Hematopoietic multipotent progenitor cell treated with erythropoietin and hydrocortisone succinate and interleukin-3 and kit ligand, for 17 days (in vitro differentiated cells): ENCODE data around the gene ZRANB3.
"Not testable (repeated sequence)": the region's sequence is repeated elsewhere in the genome, so short reads cannot be mapped to it uniquely, and the experiment has no call there.

Experiments
- DNase-seq: peaks from one replicate; pipeline ENCODE4 v3.0.0-alpha.2; 2015; ENCODE audit warnings: low spot score

Gene ZRANB3

DNA sequence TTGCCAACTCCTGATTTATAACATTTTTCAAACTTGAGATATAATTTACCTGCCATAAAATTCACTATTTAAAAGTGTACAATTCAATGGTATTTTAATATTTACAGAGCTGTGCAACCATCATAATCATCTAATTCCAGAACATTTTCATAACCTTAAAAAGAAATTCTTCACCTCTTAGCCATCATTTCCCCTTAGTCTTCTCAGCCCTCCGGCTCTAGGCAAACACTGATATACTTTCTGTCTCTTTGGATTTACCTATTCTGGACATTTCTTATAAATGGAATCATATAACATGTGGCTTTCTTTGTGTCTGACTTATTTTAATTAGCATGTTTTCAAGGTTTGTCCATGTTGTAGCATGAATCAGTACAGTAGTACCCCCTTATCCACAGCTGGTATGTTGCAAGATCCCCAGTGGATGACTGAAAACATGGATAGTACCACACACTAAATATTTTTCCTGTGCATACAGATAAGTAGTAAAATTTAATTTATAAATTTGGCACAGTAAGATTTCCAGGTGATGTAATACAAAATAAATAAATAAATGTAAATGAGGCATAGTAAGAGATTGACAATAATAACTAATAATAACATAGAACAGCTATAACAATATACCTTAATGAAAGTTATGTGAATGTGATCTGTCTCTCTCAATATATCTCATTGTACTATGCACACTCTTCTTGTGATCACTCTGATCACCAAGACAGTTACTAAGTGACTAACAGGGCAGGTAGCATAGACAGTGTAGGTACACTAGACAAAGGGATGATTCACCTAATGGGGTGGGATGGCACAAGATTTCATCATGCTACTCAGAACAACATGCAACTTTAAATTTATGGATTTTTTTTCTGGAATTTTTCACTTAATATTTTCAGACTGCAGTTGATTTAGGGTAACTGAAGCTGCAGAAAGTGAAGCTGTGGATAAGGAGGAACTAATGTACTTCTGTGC is 405.8 kb downstream of the ZRANB3 start:
- no peak for DNase-seq

DNA sequence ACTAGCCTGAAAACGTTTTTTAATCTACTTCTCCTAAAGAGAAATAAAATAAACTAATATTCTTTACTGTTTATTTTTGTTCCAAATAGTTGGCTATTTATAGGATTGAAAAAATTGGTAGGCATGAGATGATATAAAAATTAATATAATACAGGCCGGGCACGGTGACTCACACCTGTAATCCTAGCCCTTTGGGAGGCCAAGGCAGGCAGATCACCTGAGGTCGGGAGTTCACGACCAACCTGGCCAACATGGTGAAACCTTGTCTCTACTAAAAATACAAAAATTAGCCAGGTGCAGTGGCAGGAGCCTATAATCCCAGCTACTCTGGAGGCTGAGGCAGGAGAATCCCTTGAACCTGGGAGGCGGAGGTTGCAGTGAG is 409.4 kb downstream of the ZRANB3 start:
- not testable (repeated sequence) for DNase-seq

DNA sequence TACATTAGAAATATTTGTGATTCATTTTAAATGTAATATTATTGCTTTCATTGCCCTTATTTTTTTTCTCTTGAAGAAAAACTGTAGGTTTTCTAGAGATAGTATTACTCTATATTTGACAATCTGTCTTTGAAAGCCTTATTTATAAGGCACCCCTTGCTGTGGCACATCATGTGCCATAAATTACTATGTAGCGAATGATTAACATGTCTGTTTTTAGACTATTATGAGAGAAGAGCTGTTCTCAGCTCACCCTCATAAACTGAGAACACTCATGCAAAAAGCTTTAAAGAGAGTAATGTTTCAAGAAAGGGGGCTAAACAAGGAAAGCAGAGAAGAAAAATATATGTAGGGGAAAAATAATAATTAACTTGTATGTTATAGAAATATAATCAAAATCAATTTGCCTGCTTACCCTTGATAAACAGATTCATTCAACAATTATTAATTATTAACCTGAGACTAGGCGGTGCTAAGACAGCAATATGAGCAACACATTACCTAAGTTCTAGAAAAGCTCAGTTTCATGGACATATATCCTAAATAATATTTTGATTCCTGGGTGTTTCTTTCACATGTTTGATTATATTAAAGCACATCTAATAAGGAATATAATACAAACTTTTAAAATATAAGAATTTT is 409.9 kb downstream of the ZRANB3 start:
- no peak for DNase-seq

DNA sequence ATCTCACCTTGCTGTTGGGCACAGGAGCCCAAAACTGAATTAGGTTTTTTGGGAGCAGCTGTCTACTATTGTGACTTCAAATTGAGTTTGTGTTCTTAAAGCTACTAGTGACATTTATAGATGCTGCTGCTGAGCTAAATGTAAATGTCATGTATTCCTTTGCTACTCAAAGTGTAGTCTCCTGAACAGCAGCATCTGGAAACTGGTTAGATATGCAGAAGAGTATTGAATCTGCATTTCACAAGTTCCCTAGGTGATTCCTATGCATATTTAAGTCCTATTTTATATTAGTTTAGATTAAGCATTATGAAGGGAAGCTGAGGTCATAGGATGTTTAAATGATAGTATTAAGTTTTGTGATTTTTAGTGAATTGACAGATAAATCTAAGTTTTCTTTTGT is 411.4 kb downstream of the ZRANB3 start:
- no peak for DNase-seq

DNA sequence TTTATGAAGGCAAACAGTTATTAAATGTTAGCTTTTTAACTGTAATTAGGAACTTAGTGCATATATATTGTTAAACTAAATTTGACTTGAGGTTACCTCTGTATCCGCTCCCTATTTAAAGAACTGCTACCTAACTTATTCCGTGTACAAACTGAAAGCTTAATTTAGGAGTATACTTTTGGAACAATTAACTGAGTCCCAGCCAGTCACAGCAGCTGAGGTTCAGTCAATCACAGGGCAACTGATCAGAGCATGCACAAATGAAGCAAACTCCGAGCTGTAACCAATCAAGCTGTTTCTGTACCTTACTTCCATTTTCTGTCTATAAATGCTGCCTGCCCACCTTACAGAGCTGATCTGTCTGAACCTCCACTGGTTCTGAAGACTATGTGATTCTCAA is 417.7 kb downstream of the ZRANB3 start:
- no peak for DNase-seq

DNA sequence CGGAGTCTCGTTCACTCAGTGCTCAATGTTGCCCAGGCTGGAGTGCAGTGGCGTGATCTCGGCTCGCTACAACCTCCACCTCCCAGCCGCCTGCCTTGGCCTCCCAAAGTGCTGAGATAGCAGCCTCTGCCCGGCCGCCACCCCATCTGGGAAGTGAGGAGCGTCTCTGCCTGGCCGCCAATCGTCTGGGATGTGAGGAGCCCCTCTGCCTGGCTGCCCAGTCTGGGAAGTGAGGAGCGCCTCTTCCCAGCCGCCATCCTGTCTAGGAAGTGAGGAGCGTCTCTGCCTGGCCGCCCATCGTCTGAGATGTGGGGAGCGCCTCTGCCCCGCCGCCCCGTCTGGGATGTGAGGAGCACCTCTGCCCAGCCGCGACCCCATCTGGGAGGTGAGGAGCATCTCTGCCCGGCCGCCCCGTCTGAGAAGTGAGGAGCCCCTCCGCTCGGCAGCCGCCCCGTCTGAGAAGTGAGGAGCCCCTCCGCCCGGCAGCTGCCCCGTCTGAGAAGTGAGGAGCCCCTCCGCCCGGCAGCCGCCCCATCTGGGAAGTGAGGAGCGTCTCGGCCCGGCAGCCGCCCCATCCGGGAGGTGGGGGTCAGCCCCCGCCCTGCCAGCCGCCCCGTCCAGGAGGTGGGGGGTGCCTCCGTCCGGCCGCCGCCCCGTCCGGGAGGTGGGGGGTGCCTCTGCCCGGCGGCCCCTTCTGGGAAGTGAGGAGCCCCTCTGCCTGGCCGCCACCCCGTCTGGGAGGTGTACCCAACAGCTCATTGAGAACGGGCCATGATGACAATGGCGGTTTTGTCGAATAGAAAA is 425.3 kb downstream of the ZRANB3 start:
- not testable (repeated sequence) for DNase-seq

DNA sequence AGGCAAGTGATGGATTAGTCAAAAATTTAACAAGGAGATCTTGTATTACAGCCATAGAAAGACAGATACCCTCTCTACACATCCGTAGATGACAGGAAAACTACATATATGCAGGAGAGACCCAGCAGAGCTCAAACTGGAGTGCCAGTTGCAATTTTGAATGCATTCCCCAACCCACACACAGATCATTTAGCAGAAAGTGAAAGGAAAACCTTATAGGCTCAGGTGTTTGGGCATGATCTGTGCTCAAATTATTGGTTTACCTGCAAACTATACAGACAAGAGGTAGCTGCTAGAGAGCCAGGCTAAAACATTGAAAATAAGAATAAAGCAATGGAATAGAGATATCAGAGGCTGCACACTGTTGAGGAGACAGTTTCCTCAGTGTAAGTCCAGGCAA is 427.2 kb downstream of the ZRANB3 start:
- DNase-seq = no peak

DNA sequence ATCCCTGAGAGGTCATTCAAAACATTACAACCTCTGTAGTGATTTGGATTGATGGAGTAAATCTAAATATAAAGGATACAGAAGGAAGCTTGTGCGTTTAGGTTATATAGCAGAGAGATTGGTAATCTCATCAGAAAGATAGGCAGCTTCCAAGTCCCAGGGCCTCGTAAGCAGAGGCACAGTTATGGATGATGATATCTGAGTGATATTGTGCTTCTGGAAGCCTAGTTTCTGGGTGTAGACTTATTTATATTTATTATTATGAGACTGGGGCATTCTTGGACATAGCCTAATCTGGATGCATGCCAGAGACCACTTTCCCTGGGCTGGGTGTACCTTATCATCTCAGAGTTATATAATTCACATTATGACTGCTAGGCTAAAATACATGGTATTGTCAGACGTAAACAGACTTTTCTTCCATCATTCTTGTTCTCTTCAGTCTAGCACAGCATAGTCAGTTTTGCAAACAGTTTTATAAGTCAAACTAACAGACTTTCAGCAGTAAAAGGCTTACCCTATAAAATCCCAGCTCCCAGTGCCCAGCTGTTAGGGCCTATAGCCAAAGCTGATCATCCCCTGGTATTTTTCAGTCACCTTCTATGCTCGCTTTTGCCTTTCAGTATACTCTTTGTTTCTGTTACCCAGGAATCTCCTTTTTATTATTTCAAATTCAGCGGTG is 431.1 kb downstream of the ZRANB3 start:
- DNase-seq = no peak

DNA sequence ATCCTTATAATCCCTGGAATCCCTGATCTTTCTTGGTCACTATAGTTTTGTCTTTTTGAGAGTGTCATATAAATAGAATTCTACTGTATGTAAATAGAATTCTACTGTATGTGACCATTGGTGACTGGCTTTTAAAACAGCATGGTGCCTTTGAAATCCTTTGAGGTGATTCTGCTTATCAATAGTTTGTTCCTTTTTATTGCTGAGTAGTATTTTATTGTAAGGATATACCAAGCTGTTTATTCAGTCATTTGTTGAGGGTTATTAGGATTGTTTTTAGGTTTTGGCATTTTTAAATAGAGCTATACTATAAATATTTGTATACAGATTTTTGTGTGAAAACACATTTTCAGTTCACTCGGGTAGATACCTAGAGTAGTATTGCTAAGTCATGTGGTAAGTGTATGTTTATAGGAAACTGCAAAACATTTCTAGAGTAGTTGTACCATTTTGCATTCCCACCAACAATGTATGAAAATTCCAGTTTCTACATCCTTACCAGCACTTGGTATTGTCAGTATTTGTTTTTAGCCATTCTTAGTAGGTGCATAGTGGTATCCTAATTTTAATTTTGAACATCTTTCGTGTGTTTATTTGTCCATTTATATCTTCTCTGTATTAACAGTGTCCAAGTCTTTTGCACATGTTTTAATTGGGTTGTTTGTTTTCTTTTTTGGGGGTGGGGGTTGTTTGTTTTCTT is 433.3 kb downstream of the ZRANB3 start:
- DNase-seq = no peak

DNA sequence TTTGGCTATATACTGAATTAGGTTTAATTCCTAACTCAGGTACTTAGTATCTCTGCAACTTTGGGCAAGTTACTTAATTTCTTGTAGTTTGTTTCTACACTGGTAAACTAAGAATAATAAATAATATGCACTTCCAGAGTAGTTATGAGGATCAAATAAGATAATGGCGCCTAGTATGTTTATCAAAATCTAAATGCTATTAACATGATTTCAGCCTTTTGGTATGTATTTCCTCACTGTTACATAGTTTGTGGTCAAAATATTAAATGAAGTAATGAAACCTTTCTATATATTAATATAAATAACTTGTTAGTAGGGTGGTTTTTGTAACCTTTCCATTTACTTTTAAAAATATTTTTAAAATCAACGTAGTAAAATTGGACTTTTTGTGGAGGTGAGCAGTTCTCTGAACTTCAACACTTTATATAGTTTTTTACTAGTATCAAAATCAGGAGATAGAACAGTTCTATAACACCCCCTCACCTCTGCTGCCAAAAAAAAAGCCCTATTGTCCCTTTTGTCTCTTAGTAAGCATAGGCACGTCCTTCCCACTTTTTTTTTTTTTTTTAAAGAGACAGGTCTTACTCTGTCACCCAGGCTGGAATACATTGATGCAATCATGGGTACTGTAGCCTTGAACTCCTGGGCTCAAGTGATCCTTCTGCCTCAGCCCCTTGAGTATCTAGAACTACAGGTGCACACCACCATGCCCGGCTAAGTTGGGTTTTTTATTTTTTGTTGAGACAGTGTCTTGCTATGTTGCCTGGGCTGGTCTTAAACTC is 434.2 kb downstream of the ZRANB3 start:
- no peak for DNase-seq

DNA sequence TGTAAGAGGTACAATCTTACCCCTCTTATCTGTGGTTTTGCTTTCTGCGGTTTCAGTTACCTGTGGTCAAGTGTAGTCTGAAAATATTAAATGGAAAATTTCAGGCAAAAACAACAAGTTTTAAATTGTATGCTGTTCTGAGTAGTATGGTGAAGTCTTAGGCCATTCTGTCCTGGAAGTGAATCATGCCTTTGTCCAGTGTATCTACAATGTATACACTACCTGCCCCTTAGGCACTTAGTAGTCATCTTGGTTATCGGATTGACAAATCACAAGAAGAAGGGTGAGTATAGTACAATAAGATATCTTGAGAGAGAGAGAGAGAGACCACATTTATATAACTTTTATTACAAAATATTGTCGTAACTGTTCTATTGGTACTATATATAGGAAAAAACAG is 435.4 kb downstream of the ZRANB3 start:
- DNase-seq = no peak

DNA sequence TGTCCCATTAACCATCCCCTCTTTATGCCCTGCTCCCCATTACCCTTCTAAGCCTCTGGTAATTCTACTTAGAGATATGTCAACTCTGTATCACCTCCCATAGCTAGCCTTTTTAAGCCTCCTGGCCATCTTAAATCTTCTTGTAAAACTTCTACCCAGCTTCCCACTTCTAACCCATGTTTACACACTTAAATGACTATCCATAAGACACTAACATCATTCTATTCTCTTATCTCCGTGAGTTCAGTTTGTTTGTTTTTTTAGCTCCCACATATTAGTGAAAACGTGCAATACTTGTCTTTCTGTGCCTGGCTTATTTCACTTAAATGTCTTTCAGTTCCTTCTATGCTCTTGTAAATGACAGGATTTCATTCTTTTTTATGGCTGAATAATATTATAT is 436.5 kb downstream of the ZRANB3 start:
- DNase-seq = no peak

DNA sequence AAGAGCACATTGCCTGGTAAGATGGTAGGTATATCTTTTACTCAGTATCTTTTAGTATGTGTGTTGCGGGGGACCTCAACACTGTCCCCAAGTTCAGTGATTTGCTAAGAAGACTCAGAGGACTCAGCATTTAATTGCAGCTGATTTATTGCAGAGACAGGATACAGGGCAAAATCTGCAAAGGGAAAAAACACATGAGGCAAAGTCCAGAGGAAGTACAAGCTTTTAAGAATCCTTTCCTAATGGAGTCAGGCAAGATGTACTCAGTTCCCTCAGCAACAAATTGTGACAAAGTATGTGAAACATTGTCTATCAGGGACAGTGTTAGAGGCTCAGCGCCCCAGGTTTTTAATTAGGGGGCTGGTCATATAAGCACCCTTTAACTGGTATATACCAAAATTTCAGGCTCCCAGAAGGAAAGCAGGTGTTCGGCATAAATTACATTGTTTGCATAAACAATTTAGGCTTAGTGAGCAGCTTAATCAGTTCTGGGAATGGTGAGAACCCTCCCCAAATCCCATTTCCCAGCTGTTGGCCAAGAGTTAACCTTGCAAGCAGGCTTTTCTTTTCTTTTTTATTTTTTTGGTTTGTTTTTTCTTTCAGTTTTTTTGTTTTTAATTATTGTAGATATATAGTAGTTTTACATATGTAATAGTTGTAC is 437.2 kb downstream of the ZRANB3 start:
- no peak for DNase-seq

DNA sequence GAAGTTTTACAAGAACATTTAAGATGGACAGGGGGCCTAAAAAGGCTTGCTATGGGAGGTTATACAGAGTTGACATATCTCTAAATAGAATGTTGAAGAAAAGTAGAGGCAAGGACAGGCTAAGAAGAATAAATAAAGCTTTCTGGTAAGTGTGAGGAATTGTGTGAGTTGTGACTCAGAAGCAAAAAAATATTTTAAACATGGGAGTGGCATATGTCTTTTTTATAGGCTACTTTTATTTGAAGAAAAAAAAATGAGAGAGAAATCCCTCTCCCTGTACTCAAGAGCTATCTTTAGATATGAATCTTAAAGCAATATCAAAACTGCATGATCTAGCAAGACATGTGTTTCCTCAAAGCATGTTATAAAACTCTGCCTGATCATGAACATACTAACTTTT is 437.8 kb downstream of the ZRANB3 start:
- DNase-seq = no peak

DNA sequence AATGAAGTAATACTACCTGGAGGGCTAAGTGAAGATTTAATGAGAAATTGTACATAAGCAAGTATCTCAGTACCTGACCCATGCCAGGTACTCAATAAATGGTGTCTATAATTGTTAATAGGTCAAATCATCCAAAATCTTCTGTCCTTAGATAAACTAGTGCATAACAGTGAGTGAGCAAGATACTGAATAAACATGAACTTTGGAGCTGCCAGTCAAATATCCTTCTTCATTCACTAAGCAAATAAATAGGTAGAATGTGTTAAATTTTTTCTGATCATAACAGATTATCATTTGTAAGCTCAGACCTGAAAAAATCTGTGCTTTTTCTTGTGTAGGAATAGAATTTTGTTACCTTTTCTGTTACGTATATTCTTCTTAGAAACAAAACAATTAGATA is 439.3 kb downstream of the ZRANB3 start:
- no peak for DNase-seq

DNA sequence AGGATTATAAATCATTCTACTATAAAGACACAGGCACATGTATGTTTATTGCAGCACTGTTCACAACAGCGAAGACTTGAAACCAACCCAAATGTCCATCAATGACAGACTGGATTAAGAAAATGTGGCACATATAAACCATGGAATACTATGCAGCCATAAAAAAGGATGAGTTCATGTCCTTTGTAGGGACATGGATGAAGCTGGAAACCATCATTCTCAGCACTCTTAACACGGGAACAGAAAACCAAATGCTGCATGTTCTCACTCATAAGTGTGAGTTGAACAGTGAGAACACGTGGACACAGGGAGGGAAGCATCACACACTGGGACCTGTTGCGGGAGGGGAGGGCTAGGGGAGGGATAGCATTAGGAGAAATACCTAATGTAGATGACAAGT is 441.4 kb downstream of the ZRANB3 start:
- DNase-seq = not testable (repeated sequence)
